ENCODE measurements around the gene TP53I11.

- TF ChIP-seq CTCF (IDR thresholded peaks at IDR 0.05), result no peak
- TF ChIP-seq POLR2A (IDR thresholded peaks at IDR 0.05), result no peak
- no peak for TF ChIP-seq POLR2AphosphoS5 (IDR thresholded peaks at IDR 0.05)
- no peak for TF ChIP-seq EP300 (IDR thresholded peaks at IDR 0.05)
These were observed 6.4 kb downstream of the TP53I11 start for GRCh38 chr11:44944181-44944852.

Measured in suprapubic skin (tissue), 4 donors.